A549 (cell line): ENCODE measurements around the gene S100A10. TPM values are rescaled to one million over a fixed set of nuclear protein-coding genes. Genes with fewer than 3 reads are reported as not detected.

Experiments
- ATAC-seq, 2 experiments: fragments of 200-7000 bp in 1 of 2; fragments of >200 bp in 1 of 2; cut with Nextera tagmentation in 1 of 2; cut with Tn5 transposase in 1 of 2; 3 replicates each; pipeline versions ENCODE4 v1.8.0 to v1.9.1; 2018 to 2020; ENCODE audit warnings: mild to moderate bottlenecking in 1 of 2, moderate library complexity in 1 of 2
- CTCF ChIA-PET: fragments of 300-600 bp; sonication (Branson Sonifier 250); formaldehyde crosslinking; extraction: SDS; loops from one replicate; lab custom pipeline; 2021; ENCODE audit warnings: antibody characterized with exemption, inconsistent platforms; lab: Yijun Ruan, JAX
- POLR2A ChIA-PET: fragments of 350-600 bp; formaldehyde crosslinking; extraction: SDS; loops from one replicate; lab custom pipeline; 2021; ENCODE audit warnings: antibody characterized with exemption, inconsistent platforms; lab: Yijun Ruan, JAX
- DNase-seq, 2 experiments: peaks; one replicate each; pipeline versions ENCODE4 v3.0.0 to v3.0.0-alpha.2; 2011 to 2016; ENCODE audit warnings: low read depth in 1 of 2, low spot score in 1 of 2
- FAIRE-seq: peaks from 2 replicates; lab custom pipeline; 2011; peaks lifted over from hg19 to GRCh38; lab: Jason Lieb, UNC
- H3K27ac ChIP-seq, 2 experiments: fragments of >200 bp; sonication (Bioruptor Twin); formaldehyde crosslinking; 3 replicates each; pipeline ENCODE4 v1.5.1; 2016 to 2017
- H3K4me1 ChIP-seq: fragments of >200 bp; sonication (Bioruptor Twin); formaldehyde crosslinking; 3 replicates; pipeline ENCODE4 v1.6.1; 2016
- H3K4me2 ChIP-seq: fragments of >200 bp; sonication (Bioruptor Twin); formaldehyde crosslinking; 3 replicates; pipeline ENCODE4 v1.6.1; 2016
- H3K4me3 ChIP-seq: fragments of >200 bp; sonication (Bioruptor Twin); formaldehyde crosslinking; 3 replicates; pipeline ENCODE4 v1.5.1; 2016
- H3K9me3 ChIP-seq: fragments of >200 bp; sonication (Bioruptor Twin); formaldehyde crosslinking; 3 replicates; pipeline ENCODE4 v1.6.1; 2016
- CHD2 ChIP-seq: fragments of 150-350 bp; IDR thresholded peaks from 2 replicates; pipeline ENCODE4 v1.6.1; 2014; ENCODE audit warnings: low read length; ENCODE audit not compliant: partially characterized antibody
- CHD4 ChIP-seq: fragments of 200-600 bp; sonication (generic); IDR thresholded peaks from 2 replicates; pipeline ENCODE4 v1.6.1; 2016; ENCODE audit warnings: antibody characterized with exemption, mild to moderate bottlenecking, borderline replicate concordance
- EHMT2 ChIP-seq: fragments of 200-600 bp; sonication (generic); IDR thresholded peaks from 2 replicates; pipeline ENCODE4 v1.6.1; 2016; ENCODE audit warnings: antibody characterized with exemption, low read depth, mild to moderate bottlenecking, moderate library complexity
- EP300 ChIP-seq, 2 experiments: fragments of >200 bp; sonication (Bioruptor Twin); formaldehyde crosslinking; IDR thresholded peaks; 2 replicates in 1 of 2; 3 replicates in 1 of 2; pipeline ENCODE4 v1.6.1; 2016 to 2017
- ESRRA ChIP-seq: fragments of 150-350 bp; IDR thresholded peaks from 2 replicates; pipeline ENCODE4 v1.6.1; 2014; ENCODE audit warnings: mild to moderate bottlenecking, low read length, borderline replicate concordance
- FOSL2 ChIP-seq, 2 experiments: fragments of 450-650 bp in 1 of 2; fragments of >200 bp in 1 of 2; sonication (Bioruptor Twin) in 1 of 2; formaldehyde crosslinking; IDR thresholded peaks; 2 replicates each; pipeline versions ENCODE4 v1.5.0 to v1.6.1; 2016 to 2020; ENCODE audit warnings: mild to moderate bottlenecking in 1 of 2, moderate library complexity in 1 of 2
- HOXB13 ChIP-seq: fragments of 250-450 bp; sonication (Bioruptor Pico); IDR thresholded peaks from 2 replicates; pipeline ENCODE4 v1.5.0; 2020; ENCODE audit warnings: low read depth, mild to moderate bottlenecking, moderate library complexity
- MYC ChIP-seq: IDR thresholded peaks from 2 replicates; pipeline ENCODE4 v1.6.1; 2012; ENCODE audit warnings: mild to moderate bottlenecking, inconsistent platforms, low read length, improper control_type of control experiment, borderline replicate concordance
- NFE2L2 ChIP-seq: fragments of 150-350 bp; conservative IDR thresholded peaks from 2 replicates; pipeline ENCODE4 v1.6.1; 2014; ENCODE audit warnings: low read length
- POLR2A ChIP-seq: IDR thresholded peaks from 2 replicates; pipeline ENCODE4 v1.6.1; 2012; ENCODE audit warnings: mild to moderate bottlenecking, low read length
- RAD21 ChIP-seq, 2 experiments: fragments of >200 bp in 1 of 2; sonication (Bioruptor Twin) in 1 of 2; formaldehyde crosslinking in 1 of 2; IDR thresholded peaks in 1 of 2; conservative IDR thresholded peaks in 1 of 2; 2 replicates in 1 of 2; 3 replicates in 1 of 2; pipeline ENCODE4 v1.6.1; 2012 to 2018; ENCODE audit warnings: inconsistent platforms in 1 of 2
- SMC3 ChIP-seq: fragments of >200 bp; sonication (Bioruptor Twin); formaldehyde crosslinking; IDR thresholded peaks from 3 replicates; pipeline ENCODE4 v1.6.1; 2018; ENCODE audit warnings: inconsistent platforms
- ZC3H11A ChIP-seq: fragments of 450-650 bp; IDR thresholded peaks from 2 replicates; pipeline ENCODE4 v1.6.1; 2014; ENCODE audit warnings: antibody characterized with exemption, mild to moderate bottlenecking
- ZFP36 ChIP-seq: fragments of 450-650 bp; IDR thresholded peaks from 2 replicates; pipeline ENCODE4 v1.6.1; 2014; ENCODE audit warnings: borderline replicate concordance; ENCODE audit not compliant: partially characterized antibody
- WGBS: methylation state at CpG from one replicate; pipeline ENCODE4 v1.1.6; 2017; ENCODE audit errors: missing lambda C conversion rate; 5-methylcytosine and 5-hydroxymethylcytosine counted together
- polyA plus RNA-seq, 4 experiments: library from polyadenylated mRNA; depleted of rRNA in 3 of 4; stranded (reverse); fragments of >200 nt; fragmentation: RNase III in 1 of 4; extraction: RNeasy Plus Mini Kit Qiagen cat#74134 plus additional on column Dnase treatment in 1 of 4; gene quantifications; 2 replicates in 3 of 4; 3 replicates in 1 of 4; pipeline ENCODE4 v1.2.3, GENCODE V29; 2011 to 2017
- TF ChIP-seq, protein P1 (sequence below): fragments of 200-600 bp; sonication (generic); IDR thresholded peaks from 2 replicates; pipeline ENCODE4 v1.6.1; 2016; ENCODE audit warnings: antibody characterized with exemption, mild to moderate bottlenecking, moderate library complexity
- TF ChIP-seq, protein P2 (sequence below): fragments of >200 bp; sonication (Bioruptor Twin); formaldehyde crosslinking; IDR thresholded peaks from 3 replicates; pipeline ENCODE4 v1.5.1; 2016
- TF ChIP-seq, protein P3 (sequence below): fragments of 450-650 bp; IDR thresholded peaks from 2 replicates; pipeline ENCODE4 v1.6.1; 2014; ENCODE audit warnings: antibody characterized with exemption

S100A10 gene
- polyA plus RNA-seq, 2 of the 4 experiments (the other 2 are of a cell fraction): 505 to 2,077 TPM

DNA sequence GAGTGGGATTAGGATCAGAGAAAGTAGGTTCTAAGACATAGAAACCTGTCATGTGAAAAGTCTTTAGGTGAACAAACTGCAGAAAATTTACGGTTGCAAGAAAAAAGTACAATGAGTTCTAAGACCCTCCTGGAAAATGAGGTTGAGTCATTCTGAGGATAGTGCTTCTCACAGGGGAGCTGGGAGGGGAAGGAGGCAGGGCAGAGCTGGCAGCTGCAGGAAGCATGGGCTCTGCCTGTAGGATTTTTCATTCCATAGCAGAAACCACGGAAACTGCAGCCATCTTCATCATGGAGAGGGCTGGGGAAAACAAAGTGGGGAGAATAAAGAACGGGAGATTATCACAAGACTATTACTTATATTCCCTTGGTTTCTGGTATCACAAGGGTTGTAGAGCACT lies 58.5 kb downstream of the S100A10 start:
- POLR2A ChIA-PET: no interaction called here
- ATAC-seq: peak in 1 of 2 experiments; percentile 45; a peak in 2 of 6 replicates

DNA sequence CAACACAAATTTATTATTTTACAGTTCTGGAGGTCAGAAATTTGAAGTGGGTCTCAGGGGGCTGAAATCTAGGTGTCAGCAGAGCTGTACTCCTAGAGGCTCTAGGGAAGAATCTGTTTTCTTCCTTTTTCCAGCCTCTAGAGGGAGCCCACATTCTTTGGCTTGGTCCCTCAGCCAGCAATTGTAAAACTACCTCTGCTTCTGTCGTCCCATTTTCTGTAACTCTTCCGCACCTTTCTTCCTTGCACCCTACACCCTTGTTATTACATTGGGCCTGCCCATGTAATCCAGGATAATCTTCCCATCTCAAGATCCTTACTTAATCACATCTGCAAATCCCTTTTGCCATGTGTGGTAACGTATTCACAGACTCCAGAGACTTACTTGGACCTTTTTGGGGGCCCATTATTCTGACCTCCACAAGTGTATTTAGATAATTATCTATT lies 59.6 kb downstream of the S100A10 start:
- FAIRE-seq: peak; percentile 59
- DNase-seq: peak; percentile 54 to 76
- no peak overlapping the region for H3K4me3 ChIP-seq
- ATAC-seq: peak; percentile 94 to 97
- CTCF ChIA-PET: interaction anchor here (0.7 to 13.8 kb wide), 47 partner anchors 8 to 524 kb away, joined by 3 to 378 read pairs (median 5); partner anchors contain the start of genes S100A10, S100A11 and THEM4
- TF ChIP-seq, protein P1, sequence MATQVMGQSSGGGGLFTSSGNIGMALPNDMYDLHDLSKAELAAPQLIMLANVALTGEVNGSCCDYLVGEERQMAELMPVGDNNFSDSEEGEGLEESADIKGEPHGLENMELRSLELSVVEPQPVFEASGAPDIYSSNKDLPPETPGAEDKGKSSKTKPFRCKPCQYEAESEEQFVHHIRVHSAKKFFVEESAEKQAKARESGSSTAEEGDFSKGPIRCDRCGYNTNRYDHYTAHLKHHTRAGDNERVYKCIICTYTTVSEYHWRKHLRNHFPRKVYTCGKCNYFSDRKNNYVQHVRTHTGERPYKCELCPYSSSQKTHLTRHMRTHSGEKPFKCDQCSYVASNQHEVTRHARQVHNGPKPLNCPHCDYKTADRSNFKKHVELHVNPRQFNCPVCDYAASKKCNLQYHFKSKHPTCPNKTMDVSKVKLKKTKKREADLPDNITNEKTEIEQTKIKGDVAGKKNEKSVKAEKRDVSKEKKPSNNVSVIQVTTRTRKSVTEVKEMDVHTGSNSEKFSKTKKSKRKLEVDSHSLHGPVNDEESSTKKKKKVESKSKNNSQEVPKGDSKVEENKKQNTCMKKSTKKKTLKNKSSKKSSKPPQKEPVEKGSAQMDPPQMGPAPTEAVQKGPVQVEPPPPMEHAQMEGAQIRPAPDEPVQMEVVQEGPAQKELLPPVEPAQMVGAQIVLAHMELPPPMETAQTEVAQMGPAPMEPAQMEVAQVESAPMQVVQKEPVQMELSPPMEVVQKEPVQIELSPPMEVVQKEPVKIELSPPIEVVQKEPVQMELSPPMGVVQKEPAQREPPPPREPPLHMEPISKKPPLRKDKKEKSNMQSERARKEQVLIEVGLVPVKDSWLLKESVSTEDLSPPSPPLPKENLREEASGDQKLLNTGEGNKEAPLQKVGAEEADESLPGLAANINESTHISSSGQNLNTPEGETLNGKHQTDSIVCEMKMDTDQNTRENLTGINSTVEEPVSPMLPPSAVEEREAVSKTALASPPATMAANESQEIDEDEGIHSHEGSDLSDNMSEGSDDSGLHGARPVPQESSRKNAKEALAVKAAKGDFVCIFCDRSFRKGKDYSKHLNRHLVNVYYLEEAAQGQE: no peak
- TF ChIP-seq SMC3: peak; percentile 95
- TF ChIP-seq EP300 (IDR thresholded peaks at IDR 0.05): no peak
- TF ChIP-seq, protein P2, sequence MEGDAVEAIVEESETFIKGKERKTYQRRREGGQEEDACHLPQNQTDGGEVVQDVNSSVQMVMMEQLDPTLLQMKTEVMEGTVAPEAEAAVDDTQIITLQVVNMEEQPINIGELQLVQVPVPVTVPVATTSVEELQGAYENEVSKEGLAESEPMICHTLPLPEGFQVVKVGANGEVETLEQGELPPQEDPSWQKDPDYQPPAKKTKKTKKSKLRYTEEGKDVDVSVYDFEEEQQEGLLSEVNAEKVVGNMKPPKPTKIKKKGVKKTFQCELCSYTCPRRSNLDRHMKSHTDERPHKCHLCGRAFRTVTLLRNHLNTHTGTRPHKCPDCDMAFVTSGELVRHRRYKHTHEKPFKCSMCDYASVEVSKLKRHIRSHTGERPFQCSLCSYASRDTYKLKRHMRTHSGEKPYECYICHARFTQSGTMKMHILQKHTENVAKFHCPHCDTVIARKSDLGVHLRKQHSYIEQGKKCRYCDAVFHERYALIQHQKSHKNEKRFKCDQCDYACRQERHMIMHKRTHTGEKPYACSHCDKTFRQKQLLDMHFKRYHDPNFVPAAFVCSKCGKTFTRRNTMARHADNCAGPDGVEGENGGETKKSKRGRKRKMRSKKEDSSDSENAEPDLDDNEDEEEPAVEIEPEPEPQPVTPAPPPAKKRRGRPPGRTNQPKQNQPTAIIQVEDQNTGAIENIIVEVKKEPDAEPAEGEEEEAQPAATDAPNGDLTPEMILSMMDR: peak; percentile 98
- TF ChIP-seq RAD21 (conservative IDR thresholded peaks at IDR 0.05 in 1 of 2, IDR thresholded peaks at IDR 0.05 in 1 of 2): peak; percentile 98 to 99
- TF ChIP-seq MYC: no peak
- TF ChIP-seq HOXB13: no peak
- TF ChIP-seq ZFP36: no peak
- H3K27ac ChIP-seq: peak overlapping the region in 1 of 2 experiments; percentile 43; a peak in 1 of 6 replicates
- no peaks in the 10 kb centered on the region for H3K9me3 ChIP-seq
- POLR2A ChIA-PET: no interaction called here
- H3K4me1 ChIP-seq: peaks cover 33% of the 10 kb centered on the region
- peak overlapping the region; percentile 45 for H3K4me2 ChIP-seq
- WGBS: 33% methylated on average over 3 of the region's 3 CpGs

More for the DNA sequence above, 58.5 kb downstream of the S100A10 start:
- no peaks in the 10 kb centered on the region for H3K9me3 ChIP-seq
- DNase-seq: no peak
- no peak overlapping the region for H3K4me3 ChIP-seq
- 63% methylated on average over 3 of the region's 3 CpGs for WGBS
- peak overlapping the region; percentile 90; the same call in 2 of the 3 replicates for H3K4me2 ChIP-seq
- CTCF ChIA-PET: interaction anchor here (0.6 to 13.8 kb wide), 29 partner anchors 9 to 1018 kb away, joined by 3 to 378 read pairs (median 5); partner anchors contain the start of genes S100A10, S100A11 and THEM4
- FAIRE-seq: no peak
- peaks cover 38% of the 10 kb centered on the region for H3K4me1 ChIP-seq
- peak overlapping the region; percentile 77 to 80; a peak in 5 of 6 replicates for H3K27ac ChIP-seq
- TF ChIP-seq ZC3H11A (no peak), CHD2 (no peak), ESRRA (no peak), CHD4 (no peak), EHMT2 (no peak), FOSL2 (IDR thresholded peaks at IDR 0.05) (no peak), FOSL2 (CRISPR knock-in tag; IDR thresholded peaks at IDR 0.05) (no peak), POLR2A (no peak), NFE2L2 (no peak)
- TF ChIP-seq, protein P3, sequence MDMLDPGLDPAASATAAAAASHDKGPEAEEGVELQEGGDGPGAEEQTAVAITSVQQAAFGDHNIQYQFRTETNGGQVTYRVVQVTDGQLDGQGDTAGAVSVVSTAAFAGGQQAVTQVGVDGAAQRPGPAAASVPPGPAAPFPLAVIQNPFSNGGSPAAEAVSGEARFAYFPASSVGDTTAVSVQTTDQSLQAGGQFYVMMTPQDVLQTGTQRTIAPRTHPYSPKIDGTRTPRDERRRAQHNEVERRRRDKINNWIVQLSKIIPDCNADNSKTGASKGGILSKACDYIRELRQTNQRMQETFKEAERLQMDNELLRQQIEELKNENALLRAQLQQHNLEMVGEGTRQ: no peak

Other genes with a start within 250 kb of the S100A10 start
- 120 and 146 TPM in 2 replicates for gene MRPL9, start 230.4 kb downstream of the S100A10 start, polyA plus RNA-seq (2011; rRNA removed)
- 84.1 to 88.6 TPM (median 84.6 TPM) in 3 replicates for gene MRPL9, start 230.4 kb downstream of the S100A10 start, polyA plus RNA-seq (2017; fragmentation: RNase III; extraction: RNeasy Plus Mini Kit Qiagen cat#74134 plus additional on column Dnase treatment)
- gene TDRKH, start 203.4 kb downstream of the S100A10 start, polyA plus RNA-seq (2011; rRNA removed): 7.7 and 10.2 TPM in 2 replicates
- 7.9 to 8.8 TPM (median 8.4 TPM) in 3 replicates for gene TDRKH, start 203.4 kb downstream of the S100A10 start, polyA plus RNA-seq (2017; fragmentation: RNase III; extraction: RNeasy Plus Mini Kit Qiagen cat#74134 plus additional on column Dnase treatment)
- not detected in 2 replicates for gene LINGO4, start 188.4 kb downstream of the S100A10 start, polyA plus RNA-seq (2011; rRNA removed)
- gene LINGO4, start 188.4 kb downstream of the S100A10 start, polyA plus RNA-seq (2017; fragmentation: RNase III; extraction: RNeasy Plus Mini Kit Qiagen cat#74134 plus additional on column Dnase treatment): not detected in 3 replicates
- gene RORC, start 162.1 kb downstream of the S100A10 start, polyA plus RNA-seq (2011; rRNA removed): 0.24 and 0.25 TPM in 2 replicates
- 0.06 TPM in 1 of 3 replicates, not detected in the others for gene RORC, start 162.1 kb downstream of the S100A10 start, polyA plus RNA-seq (2017; fragmentation: RNase III; extraction: RNeasy Plus Mini Kit Qiagen cat#74134 plus additional on column Dnase treatment)
- gene C2CD4D, start 154.0 kb downstream of the S100A10 start, polyA plus RNA-seq (2011; rRNA removed): not detected in 2 replicates
- not detected in 3 replicates for gene C2CD4D, start 154.0 kb downstream of the S100A10 start, polyA plus RNA-seq (2017; fragmentation: RNase III; extraction: RNeasy Plus Mini Kit Qiagen cat#74134 plus additional on column Dnase treatment)
- gene THEM5, start 140.1 kb downstream of the S100A10 start, polyA plus RNA-seq (2011; rRNA removed): not detected in 2 replicates
- not detected in 3 replicates for gene THEM5, start 140.1 kb downstream of the S100A10 start, polyA plus RNA-seq (2017; fragmentation: RNase III; extraction: RNeasy Plus Mini Kit Qiagen cat#74134 plus additional on column Dnase treatment)
- gene THEM4, start 84.3 kb downstream of the S100A10 start, polyA plus RNA-seq (2011; rRNA removed): 28.1 and 32.3 TPM in 2 replicates
- gene THEM4, start 84.3 kb downstream of the S100A10 start, polyA plus RNA-seq (2017; fragmentation: RNase III; extraction: RNeasy Plus Mini Kit Qiagen cat#74134 plus additional on column Dnase treatment): 16.6 to 19.6 TPM (median 19.0 TPM) in 3 replicates
- 671 and 1,155 TPM in 2 replicates for gene S100A11, start 43.1 kb upstream of the S100A10 start, polyA plus RNA-seq (2011; rRNA removed)
- 1,442 to 1,531 TPM (median 1,500 TPM) in 3 replicates for gene S100A11, start 43.1 kb upstream of the S100A10 start, polyA plus RNA-seq (2017; fragmentation: RNase III; extraction: RNeasy Plus Mini Kit Qiagen cat#74134 plus additional on column Dnase treatment)
- not detected in 2 replicates for gene TCHHL1, start 95.2 kb upstream of the S100A10 start, polyA plus RNA-seq (2011; rRNA removed)
- gene TCHHL1, start 95.2 kb upstream of the S100A10 start, polyA plus RNA-seq (2017; fragmentation: RNase III; extraction: RNeasy Plus Mini Kit Qiagen cat#74134 plus additional on column Dnase treatment): not detected in 3 replicates
- 0.07 and 0.08 TPM in 2 replicates for gene TCHH, start 121.6 kb upstream of the S100A10 start, polyA plus RNA-seq (2011; rRNA removed)
- gene TCHH, start 121.6 kb upstream of the S100A10 start, polyA plus RNA-seq (2017; fragmentation: RNase III; extraction: RNeasy Plus Mini Kit Qiagen cat#74134 plus additional on column Dnase treatment): 0.07 to 0.11 TPM (median 0.09 TPM) in 3 replicates
- gene RPTN, start 165.4 kb upstream of the S100A10 start, polyA plus RNA-seq (2011; rRNA removed): 0.03 TPM in 1 of 2 replicates, not detected in the other
- not detected in 3 replicates for gene RPTN, start 165.4 kb upstream of the S100A10 start, polyA plus RNA-seq (2017; fragmentation: RNase III; extraction: RNeasy Plus Mini Kit Qiagen cat#74134 plus additional on column Dnase treatment)
- gene HRNR, start 230.3 kb upstream of the S100A10 start, polyA plus RNA-seq (2011; rRNA removed): not detected in 2 replicates
- gene HRNR, start 230.3 kb upstream of the S100A10 start, polyA plus RNA-seq (2017; fragmentation: RNase III; extraction: RNeasy Plus Mini Kit Qiagen cat#74134 plus additional on column Dnase treatment): not detected in 3 replicates